Large intestine (tissue), 3 donors: ENCODE measurements around the gene IQGAP1. TPM values are rescaled to one million over a fixed set of nuclear protein-coding genes. Genes with fewer than 3 reads are reported as not detected.
"Not testable (repeated sequence)": the region's sequence is repeated elsewhere in the genome, so short reads cannot be mapped to it uniquely, and the experiment has no call there.

ENCODE experiments used
- DNase-seq, 2 donors: peaks; one replicate each; pipeline versions ENCODE4 v3.0.0 to v3.0.0-alpha.2; 2013
- H3K27ac ChIP-seq: one replicate; pipeline ENCODE4 v1.5.1; 2013; ENCODE audit warnings: low read length
- H3K27me3 ChIP-seq: 2 replicates; pipeline ENCODE4 v1.6.1; 2013; ENCODE audit warnings: low read length; ENCODE audit not compliant: control insufficient read depth, insufficient read depth
- H3K36me3 ChIP-seq: 2 replicates; pipeline ENCODE4 v1.6.1; 2013; ENCODE audit warnings: low read length; ENCODE audit not compliant: control insufficient read depth, insufficient read depth
- H3K4me1 ChIP-seq: one replicate; pipeline ENCODE4 v1.6.1; 2013; ENCODE audit warnings: low read length; ENCODE audit not compliant: control insufficient read depth, insufficient read depth
- H3K4me3 ChIP-seq: one replicate; pipeline ENCODE4 v1.5.1; 2013; ENCODE audit warnings: low read length
- H3K9me3 ChIP-seq: one replicate; pipeline ENCODE4 v1.6.1; 2013; ENCODE audit warnings: mild to moderate bottlenecking, low read depth, low read length, moderate library complexity; ENCODE audit not compliant: control insufficient read depth
- WGBS: methylation state at CpG from one replicate; pipeline ENCODE4 v1.1.5; 2013; ENCODE audit warnings: low lambda C conversion rate; ENCODE audit not compliant: insufficient coverage; 5-methylcytosine and 5-hydroxymethylcytosine counted together
- polyA plus RNA-seq: library from polyadenylated mRNA; unstranded; fragments of 120-200 nt; gene quantifications from one replicate; pipeline ENCODE4 v1.2.1, GENCODE V29; 2013

Gene IQGAP1
- polyA plus RNA-seq, 1 donor = 90.9 TPM

DNA sequence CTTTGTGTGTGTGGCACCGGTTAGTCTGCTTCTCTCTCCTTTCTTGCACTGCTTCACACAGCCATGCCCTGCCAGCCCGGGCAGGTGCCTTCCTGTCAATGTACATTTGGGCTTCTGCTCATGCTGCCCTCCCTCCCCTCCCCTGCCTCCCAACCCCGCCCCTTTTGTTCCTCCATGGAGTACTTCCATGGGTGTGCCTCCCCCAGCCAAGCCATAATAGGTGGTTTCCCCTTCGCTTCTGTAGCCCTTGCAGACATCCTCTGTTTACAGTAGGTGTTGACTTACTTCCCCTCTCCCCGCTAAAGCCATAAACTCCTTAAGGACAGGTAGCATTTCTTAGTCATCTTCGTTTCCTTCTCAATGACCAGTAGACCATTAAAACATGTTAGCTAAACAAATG is 109.9 kb downstream of the IQGAP1 start:
- WGBS = 0% methylated on average over 1 of the region's 6 CpGs
- no peak overlapping the region for H3K27ac ChIP-seq

GRCh38 chr15:90500171-90500570 is 112.1 kb downstream of the IQGAP1 start:
- Histone ChIP-seq H3K27me3 (no peaks in the 10 kb centered on the region), H3K9me3 (no peaks in the 10 kb centered on the region), H3K4me3 (no peak overlapping the region), H3K27ac (no peak overlapping the region), H3K4me1 (no peaks in the 10 kb centered on the region), H3K36me3 (peaks cover 47% of the 10 kb centered on the region)
- WGBS = no CpG with 5 or more reads among the region's 2 CpGs
- DNase-seq = no peak

More for the DNA sequence above, 109.9 kb downstream of the IQGAP1 start:
- H3K36me3 ChIP-seq = peaks cover 58% of the 10 kb centered on the region
- no peaks in the 10 kb centered on the region for H3K9me3 ChIP-seq
- no peaks in the 10 kb centered on the region for H3K27me3 ChIP-seq
- DNase-seq = peak; percentile 4 to 63
- H3K4me3 ChIP-seq = no peak overlapping the region
- H3K4me1 ChIP-seq = no peaks in the 10 kb centered on the region

- H3K9me3 ChIP-seq = no peaks in the 10 kb centered on the region
- no peaks in the 10 kb centered on the region for H3K27me3 ChIP-seq
- no peak for DNase-seq
- no peak overlapping the region for H3K4me3 ChIP-seq
- WGBS = 94% methylated on average over 2 of the region's 4 CpGs
- H3K27ac ChIP-seq = no peak overlapping the region
- H3K36me3 ChIP-seq = peaks cover 35% of the 10 kb centered on the region
- H3K4me1 ChIP-seq = no peaks in the 10 kb centered on the region
Observed at GRCh38 chr15:90501898-90502297, 113.9 kb downstream of the IQGAP1 start.

DNA sequence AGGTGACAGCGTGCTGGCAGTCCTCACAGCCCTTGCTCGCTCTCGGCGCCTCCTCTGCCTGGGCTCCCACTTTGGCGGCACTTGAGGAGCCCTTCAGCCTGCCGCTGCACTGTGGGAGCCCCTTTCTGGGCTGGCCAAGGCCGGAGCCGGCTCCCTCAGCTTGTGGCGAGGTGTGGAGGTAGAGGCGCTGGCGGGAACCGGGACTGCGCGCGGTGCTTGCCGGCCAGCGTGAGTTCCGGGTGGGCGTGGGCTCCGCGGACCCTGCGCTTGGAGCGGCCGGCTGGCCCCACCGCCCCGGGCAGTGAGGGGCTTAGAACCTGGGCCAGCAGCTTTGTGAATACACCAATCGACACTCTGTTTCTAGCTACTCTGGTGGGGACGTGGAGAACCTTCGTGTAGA is 122.7 kb downstream of the IQGAP1 start:
- not testable (repeated sequence) for H3K27me3 ChIP-seq, H3K36me3 ChIP-seq, H3K4me3 ChIP-seq, H3K27ac ChIP-seq, DNase-seq, H3K4me1 ChIP-seq
- peaks cover 10% of the 10 kb centered on the region for H3K9me3 ChIP-seq
- WGBS = no CpG with 5 or more reads among the region's 29 CpGs

DNA sequence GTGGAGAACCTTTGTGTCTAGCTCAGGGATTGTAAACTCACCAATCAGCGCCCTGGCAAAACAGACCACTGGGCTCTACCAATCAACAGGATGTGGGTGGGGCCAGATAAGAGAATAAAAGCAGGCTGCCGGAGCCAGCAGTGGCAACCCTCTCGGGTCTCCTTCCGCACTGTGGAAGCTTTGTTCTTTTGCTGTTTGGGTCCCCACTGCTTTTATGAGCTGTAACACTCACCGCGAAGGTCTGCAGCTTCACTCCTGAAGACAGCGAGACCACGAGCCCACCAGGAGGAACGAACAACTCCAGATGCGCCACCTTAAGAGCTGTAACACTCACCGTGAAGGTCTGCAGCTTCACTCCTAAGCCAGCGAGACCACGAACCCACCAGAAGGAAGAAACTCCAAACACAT is 123.2 kb downstream of the IQGAP1 start:
- H3K4me3 ChIP-seq, H3K36me3 ChIP-seq, DNase-seq, H3K27ac ChIP-seq, H3K4me1 ChIP-seq, H3K27me3 ChIP-seq: not testable (repeated sequence)
- H3K9me3 ChIP-seq = peaks cover 10% of the 10 kb centered on the region
- no CpG with 5 or more reads among the region's 13 CpGs for WGBS

DNA sequence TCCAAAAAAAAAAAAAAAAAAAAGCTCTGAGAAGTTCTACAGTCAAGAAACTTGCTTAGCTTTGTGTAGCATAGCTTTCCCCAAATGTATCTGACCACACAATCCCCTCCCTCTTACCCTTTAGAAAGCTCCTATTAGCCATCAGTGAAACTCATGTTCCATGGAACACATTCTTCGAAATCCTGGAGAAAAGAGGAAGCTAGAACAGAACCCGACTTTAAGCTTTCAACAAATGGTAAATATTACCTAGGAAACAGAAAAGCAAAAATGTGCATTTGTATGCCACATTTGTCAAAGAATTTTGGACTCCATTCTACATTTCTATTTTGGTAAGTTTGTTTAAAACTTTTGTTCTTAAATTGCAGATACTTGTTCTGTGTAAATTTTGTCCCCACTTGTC is 124.2 kb downstream of the IQGAP1 start:
- Histone ChIP-seq H3K36me3 (no peaks in the 10 kb centered on the region), H3K4me3 (no peak overlapping the region), H3K27me3 (no peaks in the 10 kb centered on the region), H3K27ac (no peak overlapping the region), H3K9me3 (peaks cover 10% of the 10 kb centered on the region), H3K4me1 (no peaks in the 10 kb centered on the region)
- WGBS = no CpG with 5 or more reads among the region's 2 CpGs
- DNase-seq = no peak

DNA sequence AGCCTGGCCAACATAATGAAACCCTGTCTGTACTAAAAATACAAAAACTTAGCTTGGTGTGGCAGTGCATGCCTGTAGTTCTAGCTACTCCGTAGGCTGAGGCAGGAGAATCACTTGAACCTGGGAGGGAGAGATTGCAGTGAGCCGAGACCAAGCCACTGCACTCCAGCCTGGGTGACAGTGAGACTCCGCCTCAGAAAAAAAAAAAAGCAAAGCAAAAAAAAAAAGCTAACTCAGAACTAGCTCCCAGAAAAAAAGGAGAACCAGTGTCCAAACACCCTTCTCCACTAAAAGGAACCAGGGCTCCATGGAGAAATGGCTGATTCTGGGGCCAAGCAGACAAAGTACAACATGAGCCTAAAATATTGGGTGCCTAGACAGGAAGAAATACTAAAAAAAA is 124.9 kb downstream of the IQGAP1 start:
- H3K27me3 ChIP-seq = no peaks in the 10 kb centered on the region
- no peak overlapping the region for H3K4me3 ChIP-seq
- WGBS = no CpG with 5 or more reads among the region's 3 CpGs
- no peaks in the 10 kb centered on the region for H3K4me1 ChIP-seq
- H3K9me3 ChIP-seq = peaks cover 10% of the 10 kb centered on the region
- no peaks in the 10 kb centered on the region for H3K36me3 ChIP-seq
- no peak overlapping the region for H3K27ac ChIP-seq
- DNase-seq = no peak

DNA sequence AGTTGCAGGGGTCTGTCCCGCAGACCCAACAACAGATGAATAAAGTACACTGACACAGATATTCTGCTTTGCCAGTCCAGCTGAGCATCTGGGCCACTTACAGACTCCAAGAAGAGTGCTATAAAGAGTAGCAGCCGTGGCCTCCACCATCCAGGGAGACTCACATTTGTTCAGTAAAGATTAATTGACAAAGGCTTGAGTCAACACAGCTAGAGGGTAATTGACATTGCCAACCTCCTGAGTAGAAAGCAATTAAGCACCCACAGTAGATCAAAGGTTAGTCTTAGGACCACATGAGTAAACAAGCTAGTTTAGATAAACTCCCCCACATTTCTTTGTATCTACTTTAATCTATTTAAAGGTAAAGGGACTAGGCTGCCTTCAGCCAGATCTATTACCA is 125.4 kb downstream of the IQGAP1 start:
- H3K36me3 ChIP-seq = no peaks in the 10 kb centered on the region
- H3K27ac ChIP-seq = no peak overlapping the region
- H3K4me1 ChIP-seq = no peaks in the 10 kb centered on the region
- WGBS = no CpG with 5 or more reads among the region's 2 CpGs
- H3K4me3 ChIP-seq = no peak overlapping the region
- peaks cover 10% of the 10 kb centered on the region for H3K9me3 ChIP-seq
- no peak for DNase-seq
- no peaks in the 10 kb centered on the region for H3K27me3 ChIP-seq

DNA sequence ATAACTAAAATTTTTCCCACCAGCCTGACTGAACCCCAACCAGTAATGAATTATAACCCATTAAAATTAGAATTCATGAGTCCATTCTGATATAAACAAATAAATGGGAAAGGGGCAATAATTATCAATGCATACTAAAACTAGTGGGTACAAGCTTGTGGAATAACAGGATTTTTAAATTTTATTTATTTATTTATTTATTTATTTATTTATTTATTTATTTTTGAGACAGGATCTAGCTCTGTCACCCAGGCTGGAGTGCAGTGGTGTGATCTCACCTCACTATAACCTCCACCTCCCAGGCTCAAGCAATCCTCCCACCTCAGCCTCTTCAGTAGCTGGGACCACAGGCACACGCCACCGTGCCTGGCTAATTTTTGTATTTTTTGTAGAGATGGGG is 125.9 kb downstream of the IQGAP1 start:
- DNase-seq, H3K4me1 ChIP-seq, H3K27me3 ChIP-seq, H3K4me3 ChIP-seq, H3K27ac ChIP-seq, H3K36me3 ChIP-seq: not testable (repeated sequence)
- WGBS = no CpG with 5 or more reads among the region's 2 CpGs
- peaks cover 10% of the 10 kb centered on the region for H3K9me3 ChIP-seq

- Histone ChIP-seq H3K9me3 (no peaks in the 10 kb centered on the region), H3K27ac (no peak overlapping the region), H3K4me1 (no peaks in the 10 kb centered on the region), H3K27me3 (no peaks in the 10 kb centered on the region), H3K36me3 (no peaks in the 10 kb centered on the region), H3K4me3 (no peak overlapping the region)
- WGBS = no CpG with 5 or more reads among the region's 1 CpG
- DNase-seq = no peak
Observed at GRCh38 chr15:90519688-90520087, 131.6 kb downstream of the IQGAP1 start.

DNA sequence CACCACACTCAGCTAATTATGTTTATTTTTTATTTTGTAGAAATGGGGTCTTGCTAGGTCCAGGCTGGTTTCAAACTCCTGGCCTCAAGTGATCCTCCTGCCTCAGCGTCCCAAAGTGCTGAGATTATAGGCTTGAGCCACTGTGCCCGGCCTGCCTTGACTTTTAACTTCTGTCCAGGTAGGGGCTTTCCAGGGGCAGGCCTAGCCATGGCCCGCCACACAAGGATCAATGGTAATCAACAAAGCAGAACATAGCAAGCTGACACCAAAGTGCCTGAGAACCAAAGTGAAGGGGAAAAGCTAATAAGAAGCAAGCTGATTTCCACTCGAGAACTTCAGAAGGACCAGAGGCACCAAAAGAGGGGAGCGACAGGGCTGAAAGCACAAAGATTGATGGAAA is 132.3 kb downstream of the IQGAP1 start:
- WGBS = 60% methylated on average over 1 of the region's 5 CpGs
- Histone ChIP-seq H3K4me1 (no peaks in the 10 kb centered on the region), H3K4me3 (no peak overlapping the region), H3K36me3 (no peaks in the 10 kb centered on the region), H3K9me3 (no peaks in the 10 kb centered on the region), H3K27ac (no peak overlapping the region), H3K27me3 (no peaks in the 10 kb centered on the region)
- DNase-seq = no peak
